Measurements from ENCODE around the gene PTTG1.

GRCh38 chr5:160468363-160468975, 46.8 kb downstream of the PTTG1 start:
- TF ChIP-seq POLR2A (IDR thresholded peaks at IDR 0.05) (no peak), EP300 (IDR thresholded peaks at IDR 0.05) (no peak)
